SK-N-SH (cell line): ENCODE measurements around the gene TEX22. TPM values are rescaled to one million over a fixed set of nuclear protein-coding genes. Genes with fewer than 3 reads are reported as not detected.

Experiments
- CTCF ChIA-PET: fragments of 300-600, 350-600 bp; formaldehyde crosslinking; extraction: SDS; loops from one replicate; lab custom pipeline; 2021; lab: Yijun Ruan, JAX
- POLR2A ChIA-PET: fragments of 350-600 bp; sonication (Branson Sonifier 250); formaldehyde crosslinking; extraction: SDS; loops from one replicate; lab custom pipeline; 2020; ENCODE audit warnings: antibody characterized with exemption, inconsistent platforms; lab: Yijun Ruan, JAX
- DNase-seq: peaks from one replicate; pipeline ENCODE4 v3.0.0; 2012
- H2AFZ ChIP-seq: fragments of 200-600 bp; sonication (generic); 2 replicates; pipeline ENCODE4 v1.8.1; 2016; ENCODE audit warnings: antibody characterized with exemption, mild to moderate bottlenecking, low read depth
- H3F3A ChIP-seq: fragments of 200-600 bp; sonication (generic); replicated peaks from 2 replicates; pipeline ENCODE3; 2016; ENCODE audit warnings: antibody characterized with exemption, mild to moderate bottlenecking; ENCODE audit not compliant: insufficient read depth
- H3K27ac ChIP-seq, 2 experiments: fragments of 200-500 bp in 1 of 2; fragments of 200-600 bp in 1 of 2; sonication (Bioruptor generic) in 1 of 2; sonication (generic), shearing (Covaris generic) in 1 of 2; 2 replicates each; pipeline versions ENCODE4 v1.5.1 to v1.6.1; 2014 to 2016; ENCODE audit warnings: low read depth in 2 of 2, inconsistent platforms in 1 of 2, low read length in 1 of 2, mild to moderate bottlenecking in 1 of 2, mixed read lengths in 1 of 2
- H3K27me3 ChIP-seq: fragments of 200-600 bp; sonication (generic), shearing (Covaris generic); 2 replicates; pipeline ENCODE4 v1.6.1; 2016; ENCODE audit warnings: mixed run types; ENCODE audit not compliant: insufficient read depth
- H3K36me3 ChIP-seq, 2 experiments: fragments of 200-500 bp in 1 of 2; fragments of 200-600 bp in 1 of 2; sonication (Bioruptor generic) in 1 of 2; sonication (generic) in 1 of 2; replicated peaks in 1 of 2; 2 replicates each; pipeline versions ENCODE3 to v1.5.1; 2014 to 2016; ENCODE audit warnings: low read length in 1 of 2, mild to moderate bottlenecking in 1 of 2; ENCODE audit not compliant: insufficient read depth in 2 of 2, control insufficient read depth in 1 of 2
- H3K4me1 ChIP-seq, 2 experiments: fragments of 200-500 bp in 1 of 2; fragments of 200-600 bp in 1 of 2; sonication (Bioruptor generic) in 1 of 2; sonication (generic), shearing (Covaris generic) in 1 of 2; 2 replicates each; pipeline versions ENCODE4 v1.5.1 to v1.6.1; 2014 to 2016; ENCODE audit warnings: low read depth in 1 of 2, low read length in 1 of 2, mixed run types in 1 of 2; ENCODE audit not compliant: insufficient read depth in 2 of 2, control insufficient read depth in 1 of 2
- H3K4me2 ChIP-seq: fragments of 200-600 bp; sonication (generic), shearing (Covaris generic); 2 replicates; pipeline ENCODE4 v1.6.1; 2017; ENCODE audit warnings: mixed run types
- H3K4me3 ChIP-seq, 2 experiments: fragments of 200-500 bp in 1 of 2; fragments of 200-600 bp in 1 of 2; sonication (Bioruptor generic) in 1 of 2; sonication (generic), shearing (Covaris generic) in 1 of 2; 2 replicates each; pipeline versions ENCODE4 v1.5.1 to v1.8.1; 2014 to 2016; ENCODE audit warnings: low read depth in 2 of 2, inconsistent platforms in 1 of 2, low read length in 1 of 2, mild to moderate bottlenecking in 1 of 2, mixed read lengths in 1 of 2, moderate library complexity in 1 of 2
- H3K79me2 ChIP-seq: fragments of 200-600 bp; sonication (generic); 2 replicates; pipeline ENCODE4 v1.8.1; 2017; ENCODE audit warnings: mild to moderate bottlenecking; ENCODE audit not compliant: insufficient read depth
- H3K9ac ChIP-seq: fragments of 200-600 bp; sonication (generic); 2 replicates; pipeline ENCODE4 v1.6.1; 2017; ENCODE audit warnings: mixed run types
- H3K9me2 ChIP-seq: fragments of 200-600 bp; sonication (generic); 2 replicates; pipeline ENCODE4 v1.6.1; 2017; ENCODE audit warnings: mixed run types
- H3K9me3 ChIP-seq: fragments of 200-600 bp; sonication (generic); 2 replicates; pipeline ENCODE4 v1.6.1; 2017; ENCODE audit warnings: mixed run types, mild to moderate bottlenecking, moderate library complexity
- H4K20me1 ChIP-seq: fragments of 200-600 bp; sonication (generic); 2 replicates; pipeline ENCODE4 v1.6.1; 2017; ENCODE audit warnings: mild to moderate bottlenecking, mixed run types; ENCODE audit not compliant: insufficient read depth
- EP300 ChIP-seq, 2 experiments: IDR thresholded peaks; 2 replicates each; pipeline versions ENCODE4 v1.4.0 to v1.6.1; 2012; ENCODE audit warnings: borderline replicate concordance in 1 of 2, low read depth in 1 of 2, low read length in 1 of 2
- EZH2phosphoT487 ChIP-seq: fragments of 200-600 bp; sonication (generic); IDR thresholded peaks from 2 replicates; pipeline ENCODE4 v1.6.1; 2017; ENCODE audit warnings: low read depth, mixed run types, mild to moderate bottlenecking, antibody characterized with exemption, moderate library complexity, borderline replicate concordance
- FOXJ3 ChIP-seq: sonication (generic); formaldehyde crosslinking; IDR thresholded peaks from 2 replicates; pipeline ENCODE4 v1.5.1; 2020; ENCODE audit warnings: mild to moderate bottlenecking, missing genetic modification reagents
- JUND ChIP-seq: IDR thresholded peaks from 2 replicates; pipeline ENCODE4 v1.4.0; 2012
- PBX3 ChIP-seq: IDR thresholded peaks from 2 replicates; pipeline ENCODE4; 2012
- RCOR1 ChIP-seq: fragments of 150-350 bp; IDR thresholded peaks from 2 replicates; pipeline ENCODE4 v1.6.1; 2017; ENCODE audit warnings: antibody characterized with exemption, low read length
- RFX5 ChIP-seq: IDR thresholded peaks from 2 replicates; pipeline ENCODE4 v1.6.1; 2012; ENCODE audit warnings: mild to moderate bottlenecking, improper control_type of control experiment, low read length
- SIN3A ChIP-seq: IDR thresholded peaks from 2 replicates; pipeline ENCODE4 v1.6.1; 2012; ENCODE audit warnings: low read depth, mild to moderate bottlenecking, low read length, moderate library complexity, borderline replicate concordance
- SMC3 ChIP-seq: IDR thresholded peaks from 2 replicates; pipeline ENCODE4 v1.6.1; 2012; ENCODE audit warnings: low read depth, low read length, improper control_type of control experiment
- TAF1 ChIP-seq: IDR thresholded peaks from 2 replicates; pipeline ENCODE4 v1.6.1; 2012; ENCODE audit warnings: low read depth, mild to moderate bottlenecking, low read length, moderate library complexity, borderline replicate concordance
- TCF12 ChIP-seq: IDR thresholded peaks from 2 replicates; pipeline ENCODE4 v1.4.0; 2012
- WGBS: methylation state at CpG from one replicate; pipeline ENCODE4 v1.1.6; 2017; ENCODE audit warnings: low lambda C conversion rate; 5-methylcytosine and 5-hydroxymethylcytosine counted together
- polyA plus RNA-seq, 3 experiments: library from polyadenylated mRNA; depleted of rRNA; stranded (reverse); fragments of >200 nt; gene quantifications; 2 replicates each; pipeline ENCODE4 v1.2.3, GENCODE V29; 2012
- TF ChIP-seq, protein P1 (sequence below): fragments of 150-350 bp; IDR thresholded peaks from 2 replicates; pipeline ENCODE4 v1.6.1; 2016; ENCODE audit warnings: mild to moderate bottlenecking, low read depth, low read length
- TF ChIP-seq, protein P2 (sequence below): fragments of 150-350 bp; IDR thresholded peaks from 2 replicates; pipeline ENCODE4 v1.6.1; 2017; ENCODE audit warnings: antibody characterized with exemption, low read length, low read depth, borderline replicate concordance
- TF ChIP-seq, protein P3 (sequence below): fragments of 200-600 bp; sonication (generic); IDR thresholded peaks from 2 replicates; pipeline ENCODE4 v1.6.1; 2017; ENCODE audit warnings: antibody characterized with exemption, mild to moderate bottlenecking, moderate library complexity

Gene TEX22
- polyA plus RNA-seq, 1 of the 3 experiments (the other 2 are of a cell fraction): 0.26 TPM

GRCh38 chr14:105381446-105382342 lies 16.6 kb upstream of the TEX22 start (continued):
- TF ChIP-seq PBX3: no peak
- TF ChIP-seq, all 33 proteins: peak for 0

GRCh38 chr14:105382343-105383082 lies 15.8 kb upstream of the TEX22 start:
- no peaks in the 10 kb centered on the region for H4K20me1 ChIP-seq
- CTCF ChIA-PET: interaction anchor here (1.2 to 3.5 kb wide), 3 partner anchors 12 to 98 kb away, joined by 4 to 19 read pairs (median 9); partner anchors contain the start of gene TEX22
- H3K36me3 ChIP-seq: peaks cover 0 to 46% of the 10 kb centered on the region in 2 experiments
- H3K9me3 ChIP-seq: no peaks in the 10 kb centered on the region
- H3K27ac ChIP-seq: no peak overlapping the region
- no peaks in the 10 kb centered on the region for H3F3A ChIP-seq
- 96% methylated on average over 4 of the region's 26 CpGs for WGBS
- H3K9me2 ChIP-seq: no peaks in the 10 kb centered on the region
- H3K4me2 ChIP-seq: no peak overlapping the region
- no peak for DNase-seq
- no peak for TF ChIP-seq FOXJ3
- no peak overlapping the region for H2AFZ ChIP-seq
- H3K4me3 ChIP-seq: no peak overlapping the region
- no peak overlapping the region for H3K9ac ChIP-seq
- H3K4me1 ChIP-seq: no peaks in the 10 kb centered on the region; a peak in 1 of 4 replicates
- H3K79me2 ChIP-seq: no peaks in the 10 kb centered on the region
- POLR2A ChIA-PET: no interaction called here
- H3K27me3 ChIP-seq: no peaks in the 10 kb centered on the region

GRCh38 chr14:105383083-105383730 lies 15.1 kb upstream of the TEX22 start:
- H3K27me3 ChIP-seq: no peaks in the 10 kb centered on the region
- H3K4me2 ChIP-seq: no peak overlapping the region
- no peak overlapping the region for H2AFZ ChIP-seq
- no peaks in the 10 kb centered on the region for H3K79me2 ChIP-seq
- no peak for DNase-seq
- no peaks in the 10 kb centered on the region for H4K20me1 ChIP-seq
- POLR2A ChIA-PET: no interaction called here
- no peaks in the 10 kb centered on the region; a peak in 1 of 4 replicates for H3K4me1 ChIP-seq
- no peaks in the 10 kb centered on the region for H3K9me2 ChIP-seq
- H3K9ac ChIP-seq: no peak overlapping the region
- TF ChIP-seq, protein P1, sequence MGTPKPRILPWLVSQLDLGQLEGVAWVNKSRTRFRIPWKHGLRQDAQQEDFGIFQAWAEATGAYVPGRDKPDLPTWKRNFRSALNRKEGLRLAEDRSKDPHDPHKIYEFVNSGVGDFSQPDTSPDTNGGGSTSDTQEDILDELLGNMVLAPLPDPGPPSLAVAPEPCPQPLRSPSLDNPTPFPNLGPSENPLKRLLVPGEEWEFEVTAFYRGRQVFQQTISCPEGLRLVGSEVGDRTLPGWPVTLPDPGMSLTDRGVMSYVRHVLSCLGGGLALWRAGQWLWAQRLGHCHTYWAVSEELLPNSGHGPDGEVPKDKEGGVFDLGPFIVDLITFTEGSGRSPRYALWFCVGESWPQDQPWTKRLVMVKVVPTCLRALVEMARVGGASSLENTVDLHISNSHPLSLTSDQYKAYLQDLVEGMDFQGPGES: no peak
- no peak for TF ChIP-seq TCF12
- no peak for TF ChIP-seq RFX5
- TF ChIP-seq SMC3: no peak
- TF ChIP-seq, protein P2, sequence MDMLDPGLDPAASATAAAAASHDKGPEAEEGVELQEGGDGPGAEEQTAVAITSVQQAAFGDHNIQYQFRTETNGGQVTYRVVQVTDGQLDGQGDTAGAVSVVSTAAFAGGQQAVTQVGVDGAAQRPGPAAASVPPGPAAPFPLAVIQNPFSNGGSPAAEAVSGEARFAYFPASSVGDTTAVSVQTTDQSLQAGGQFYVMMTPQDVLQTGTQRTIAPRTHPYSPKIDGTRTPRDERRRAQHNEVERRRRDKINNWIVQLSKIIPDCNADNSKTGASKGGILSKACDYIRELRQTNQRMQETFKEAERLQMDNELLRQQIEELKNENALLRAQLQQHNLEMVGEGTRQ: no peak
- no peak for TF ChIP-seq JUND
- TF ChIP-seq RCOR1: no peak
- TF ChIP-seq SIN3A: no peak
- no peak for TF ChIP-seq TAF1
- TF ChIP-seq FOXJ3: no peak
- TF ChIP-seq EP300 (IDR thresholded peaks at IDR 0.05; ENCODE audit: borderline replicate concordance in 1 of 2, low read depth in 1 of 2, low read length in 1 of 2): no peak
- TF ChIP-seq, protein P3, sequence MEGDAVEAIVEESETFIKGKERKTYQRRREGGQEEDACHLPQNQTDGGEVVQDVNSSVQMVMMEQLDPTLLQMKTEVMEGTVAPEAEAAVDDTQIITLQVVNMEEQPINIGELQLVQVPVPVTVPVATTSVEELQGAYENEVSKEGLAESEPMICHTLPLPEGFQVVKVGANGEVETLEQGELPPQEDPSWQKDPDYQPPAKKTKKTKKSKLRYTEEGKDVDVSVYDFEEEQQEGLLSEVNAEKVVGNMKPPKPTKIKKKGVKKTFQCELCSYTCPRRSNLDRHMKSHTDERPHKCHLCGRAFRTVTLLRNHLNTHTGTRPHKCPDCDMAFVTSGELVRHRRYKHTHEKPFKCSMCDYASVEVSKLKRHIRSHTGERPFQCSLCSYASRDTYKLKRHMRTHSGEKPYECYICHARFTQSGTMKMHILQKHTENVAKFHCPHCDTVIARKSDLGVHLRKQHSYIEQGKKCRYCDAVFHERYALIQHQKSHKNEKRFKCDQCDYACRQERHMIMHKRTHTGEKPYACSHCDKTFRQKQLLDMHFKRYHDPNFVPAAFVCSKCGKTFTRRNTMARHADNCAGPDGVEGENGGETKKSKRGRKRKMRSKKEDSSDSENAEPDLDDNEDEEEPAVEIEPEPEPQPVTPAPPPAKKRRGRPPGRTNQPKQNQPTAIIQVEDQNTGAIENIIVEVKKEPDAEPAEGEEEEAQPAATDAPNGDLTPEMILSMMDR: no peak
- no peak for TF ChIP-seq EZH2phosphoT487
- CTCF ChIA-PET: interaction anchor here (1.0 to 3.4 kb wide), 4 partner anchors 12 to 107 kb away, joined by 3 to 15 read pairs (median 6); partner anchors contain the start of gene TEX22
- no peaks in the 10 kb centered on the region for H3F3A ChIP-seq
- H3K27ac ChIP-seq: no peak overlapping the region
- 91% methylated on average over 17 of the region's 32 CpGs for WGBS
- no peaks in the 10 kb centered on the region for H3K9me3 ChIP-seq
- H3K36me3 ChIP-seq: peaks cover 0 to 50% of the 10 kb centered on the region in 2 experiments
- no peak overlapping the region for H3K4me3 ChIP-seq
